Inferior parietal cortex (tissue), 1 donor: ENCODE data around the gene NFYC.
A peak's percentile ranks its signal among the peaks of the same experiment; 100 is the strongest.

ENCODE experiments used
- DNase-seq: peaks from one replicate; pipeline ENCODE4 v3.0.0-alpha.2; 2016; ENCODE audit errors: extremely low spot score

NFYC gene

GRCh38 chr1:40758578-40759343 lies 67.3 kb downstream of the NFYC start:
- DNase-seq = no peak

DNA sequence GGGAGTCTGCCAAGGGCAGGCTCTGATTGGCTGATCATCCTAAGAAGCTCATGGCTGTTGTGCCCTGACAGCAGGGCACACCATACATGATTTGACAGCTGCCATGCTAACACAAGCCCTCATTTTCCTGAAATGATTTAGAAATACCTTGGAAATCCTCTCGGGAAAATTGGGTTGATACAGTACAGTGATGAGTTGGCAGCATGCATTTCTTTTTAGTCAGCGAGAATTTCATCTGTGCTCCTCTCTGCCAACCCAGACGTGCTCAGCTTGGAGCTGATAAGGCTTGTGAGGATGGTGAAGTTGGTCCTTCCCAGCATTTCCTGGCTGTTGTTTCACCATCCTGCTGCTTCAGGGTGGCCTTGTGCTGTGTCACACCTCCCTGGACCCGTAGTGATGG lies 69.5 kb downstream of the NFYC start:
- no peak for DNase-seq

DNA sequence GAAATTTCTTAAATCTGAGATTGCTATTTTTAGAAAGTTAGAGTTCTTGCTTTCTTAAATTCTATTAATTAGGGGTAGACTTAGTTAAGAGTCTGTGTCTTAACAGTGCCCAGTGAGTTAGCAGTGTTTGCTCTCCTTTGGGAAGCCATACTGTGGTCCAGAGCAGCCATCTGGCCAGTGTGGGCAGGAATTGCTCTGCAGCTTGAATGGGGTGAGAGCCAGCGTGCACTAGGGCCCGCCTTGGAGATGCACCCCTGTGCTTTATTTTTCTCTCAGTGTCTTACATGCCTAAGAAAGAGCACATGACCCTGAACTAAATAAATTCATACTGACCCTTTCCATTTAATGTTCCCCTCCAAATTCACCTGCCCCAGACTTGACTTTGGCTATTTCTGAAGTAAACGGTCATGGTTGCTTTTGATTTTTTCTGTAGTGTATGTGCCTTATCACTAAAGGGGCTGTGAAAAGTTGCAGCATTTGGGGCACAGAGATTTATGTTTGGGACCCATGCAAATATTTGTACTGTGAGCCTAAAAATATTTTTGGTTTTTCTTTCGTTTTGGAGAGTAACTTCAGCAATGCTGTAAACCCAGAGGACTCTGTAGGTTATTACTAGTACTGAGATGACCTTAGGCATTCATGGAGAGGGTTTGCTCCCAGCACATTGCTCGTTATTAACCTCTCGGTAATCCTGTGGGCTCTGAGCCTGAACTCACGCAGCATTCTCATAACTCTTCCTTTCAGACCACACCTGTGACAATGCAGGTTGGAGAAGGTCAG lies 70.8 kb downstream of the NFYC start:
- no peak for DNase-seq

DNA sequence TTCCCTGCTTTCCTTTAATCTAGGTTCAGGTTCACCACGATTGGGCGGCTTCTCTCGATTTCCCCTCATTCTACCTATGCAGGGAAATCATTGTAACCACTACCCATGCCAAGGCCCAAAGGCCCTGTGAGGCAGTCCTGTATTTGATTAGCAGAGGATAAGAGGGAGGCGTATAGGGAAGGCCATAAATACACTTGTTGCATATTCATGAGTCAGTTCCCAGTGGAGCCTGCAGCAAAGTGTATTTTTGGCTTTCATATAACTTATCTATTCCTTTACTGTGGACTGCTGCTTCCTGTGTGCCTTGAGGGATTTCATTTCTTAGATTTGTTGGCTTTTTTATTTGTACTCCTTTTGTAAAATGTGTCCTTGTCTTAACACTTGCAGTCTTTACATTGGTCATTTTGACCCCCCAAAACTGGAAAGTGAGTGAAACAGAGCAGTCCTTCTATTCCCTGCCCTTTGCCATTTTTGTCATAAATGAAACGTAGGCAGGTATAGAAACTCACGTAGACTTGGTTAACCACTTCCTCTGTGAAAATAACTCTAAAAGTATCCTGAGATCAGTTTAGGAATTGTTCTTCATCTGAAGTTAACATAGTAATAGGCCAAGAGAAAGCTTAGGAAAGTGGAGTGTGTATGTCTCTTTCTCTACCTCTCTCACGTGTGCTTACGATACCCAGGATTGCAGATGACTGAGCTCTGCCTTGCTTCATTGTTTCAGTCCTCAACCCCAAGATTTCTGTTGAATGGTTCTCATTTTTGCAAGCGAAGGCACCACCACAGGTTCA lies 72.4 kb downstream of the NFYC start:
- no peak for DNase-seq

DNA sequence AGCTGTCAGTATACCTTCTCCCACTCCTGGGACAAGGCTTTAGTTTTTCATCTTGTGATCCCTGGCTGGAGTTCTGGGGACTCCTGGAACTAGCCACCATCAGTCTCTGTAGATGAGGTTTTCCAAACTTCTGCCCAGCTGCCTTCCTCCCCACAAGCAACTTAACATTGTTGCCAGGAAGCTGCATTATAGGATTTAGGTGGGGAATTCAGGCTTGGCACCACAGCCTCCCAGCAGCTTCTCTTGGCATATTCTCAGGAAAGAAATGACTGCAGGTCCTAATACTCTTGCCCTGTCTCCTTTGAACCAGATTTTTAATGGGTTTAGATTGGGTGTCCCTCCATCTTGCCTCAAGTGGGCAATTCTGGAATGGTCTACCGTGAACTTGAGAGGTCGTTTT lies 73.5 kb downstream of the NFYC start:
- DNase-seq = no peak

GRCh38 chr1:40766017-40766416 lies 74.5 kb downstream of the NFYC start:
- no peak for DNase-seq

DNA sequence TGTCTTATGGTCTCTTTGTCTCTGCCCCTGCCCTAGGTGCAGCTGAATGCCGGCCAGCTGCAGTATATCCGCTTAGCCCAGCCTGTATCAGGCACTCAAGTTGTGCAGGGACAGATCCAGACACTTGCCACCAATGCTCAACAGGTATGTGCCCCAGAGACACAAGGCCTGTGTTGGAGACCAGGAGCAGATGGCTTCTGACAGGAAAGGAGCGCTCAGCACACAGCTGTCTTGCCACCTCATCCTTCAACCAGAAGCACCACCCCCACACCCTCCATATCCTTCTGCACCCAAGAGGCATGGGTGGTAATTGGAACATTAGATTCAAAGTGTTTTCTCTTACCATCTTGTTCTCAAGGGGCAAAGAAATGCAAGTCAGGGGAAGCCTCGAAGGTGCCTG lies 75.1 kb downstream of the NFYC start:
- DNase-seq = no peak

- DNase-seq = no peak
Observed at GRCh38 chr1:40768146-40768990, 76.9 kb downstream of the NFYC start.

- DNase-seq = no peak
Observed at GRCh38 chr1:40769815-40770214, 78.3 kb downstream of the NFYC start.

- no peak for DNase-seq
Observed at GRCh38 chr1:40770296-40771070, 79.0 kb downstream of the NFYC start.

DNA sequence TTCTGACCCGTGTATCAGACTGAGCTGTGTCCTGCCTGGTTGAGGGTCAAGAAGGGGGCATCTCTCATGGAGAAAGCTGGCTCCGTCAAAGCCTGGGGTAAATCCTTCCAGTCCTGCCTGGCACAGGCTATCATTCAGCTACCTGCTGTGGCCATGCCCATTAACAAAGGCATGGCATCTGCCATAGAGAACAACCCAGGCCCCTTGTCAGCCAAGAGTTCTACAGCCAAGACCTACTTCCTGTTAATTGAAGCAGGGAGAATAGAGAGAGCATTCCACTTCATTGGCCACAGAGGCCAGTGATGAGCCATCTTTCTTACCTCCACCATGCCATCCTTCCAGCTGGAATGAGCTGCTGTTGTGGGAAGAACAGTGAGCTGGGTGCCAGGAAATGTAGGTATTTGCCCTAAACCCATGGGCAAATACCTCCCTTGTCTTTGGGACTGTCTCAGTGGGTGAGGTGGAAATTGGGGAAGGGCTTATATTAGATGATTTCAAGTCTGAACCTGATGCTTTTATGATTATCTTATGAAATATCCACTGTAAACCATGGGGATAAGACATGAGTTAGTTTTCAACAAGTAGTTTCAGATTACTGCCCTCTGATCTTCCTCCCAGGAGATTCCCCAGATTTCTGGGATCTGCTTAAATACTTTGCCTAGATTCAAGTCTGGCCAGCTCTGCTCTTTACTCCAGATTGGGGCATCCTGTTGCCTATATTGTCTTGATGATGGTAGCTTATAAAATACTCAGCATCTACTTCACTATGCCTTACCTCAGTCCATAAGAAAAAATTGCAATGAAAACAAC lies 80.8 kb downstream of the NFYC start:
- no peak for DNase-seq

DNA sequence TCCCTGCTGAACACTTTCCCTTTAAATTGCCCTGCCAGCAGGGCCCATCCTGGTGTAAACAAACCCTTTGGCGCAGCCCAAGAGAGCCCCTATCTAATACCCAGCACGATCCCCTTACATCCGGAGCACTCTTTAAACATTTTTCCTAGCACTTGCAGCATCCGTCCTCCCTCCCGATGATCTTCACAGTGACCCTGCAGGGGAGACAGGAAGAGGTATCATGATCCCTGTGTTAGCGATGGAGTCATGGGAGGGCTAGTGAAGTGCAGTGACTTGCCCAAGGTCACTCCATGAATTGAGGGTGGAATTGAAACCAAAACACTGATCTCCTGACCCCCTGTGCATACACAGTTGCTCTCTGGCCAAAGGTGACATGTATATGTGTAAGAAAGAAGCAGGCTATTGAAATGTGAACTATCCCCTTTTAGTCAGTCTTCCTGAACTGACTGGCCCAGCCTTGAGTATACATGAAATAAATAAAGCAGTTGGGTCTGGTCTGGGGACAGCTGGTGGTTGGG lies 82.3 kb downstream of the NFYC start:
- DNase-seq = no peak

DNA sequence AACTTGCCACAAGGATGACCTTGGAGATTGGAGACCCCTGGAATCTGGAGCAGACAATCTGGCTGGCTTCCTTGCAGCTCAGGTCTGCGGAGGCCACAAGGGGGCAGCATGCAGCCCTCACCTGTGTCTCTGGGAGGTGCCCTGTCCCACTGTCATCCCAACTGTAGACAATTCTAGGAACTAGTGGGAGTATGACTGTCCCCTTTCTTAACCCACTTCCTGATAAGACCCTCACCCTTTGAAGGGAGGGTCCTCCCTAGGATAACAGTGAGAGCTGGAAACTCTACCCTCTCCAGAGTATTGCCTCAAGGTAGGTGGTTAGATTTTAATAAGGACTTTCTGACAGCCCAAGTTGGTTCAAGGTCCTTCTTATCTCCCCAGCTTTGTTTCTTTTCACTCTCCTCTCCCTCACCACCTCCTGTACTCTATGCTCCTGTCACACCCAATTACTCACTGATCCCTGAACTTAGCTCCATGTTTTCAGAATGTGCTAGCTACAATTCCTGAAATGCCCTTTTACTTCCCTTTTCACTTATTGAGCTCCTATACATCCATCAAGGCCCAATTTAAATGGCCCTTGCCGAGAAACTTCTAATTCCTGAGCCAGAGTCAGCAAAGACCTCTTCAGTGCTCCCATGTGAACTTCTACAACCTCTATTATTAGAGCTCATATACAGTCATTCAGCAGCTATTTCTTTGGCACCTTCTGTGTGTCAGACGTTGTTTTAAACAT lies 82.9 kb downstream of the NFYC start:
- peak; percentile 46 for DNase-seq

DNA sequence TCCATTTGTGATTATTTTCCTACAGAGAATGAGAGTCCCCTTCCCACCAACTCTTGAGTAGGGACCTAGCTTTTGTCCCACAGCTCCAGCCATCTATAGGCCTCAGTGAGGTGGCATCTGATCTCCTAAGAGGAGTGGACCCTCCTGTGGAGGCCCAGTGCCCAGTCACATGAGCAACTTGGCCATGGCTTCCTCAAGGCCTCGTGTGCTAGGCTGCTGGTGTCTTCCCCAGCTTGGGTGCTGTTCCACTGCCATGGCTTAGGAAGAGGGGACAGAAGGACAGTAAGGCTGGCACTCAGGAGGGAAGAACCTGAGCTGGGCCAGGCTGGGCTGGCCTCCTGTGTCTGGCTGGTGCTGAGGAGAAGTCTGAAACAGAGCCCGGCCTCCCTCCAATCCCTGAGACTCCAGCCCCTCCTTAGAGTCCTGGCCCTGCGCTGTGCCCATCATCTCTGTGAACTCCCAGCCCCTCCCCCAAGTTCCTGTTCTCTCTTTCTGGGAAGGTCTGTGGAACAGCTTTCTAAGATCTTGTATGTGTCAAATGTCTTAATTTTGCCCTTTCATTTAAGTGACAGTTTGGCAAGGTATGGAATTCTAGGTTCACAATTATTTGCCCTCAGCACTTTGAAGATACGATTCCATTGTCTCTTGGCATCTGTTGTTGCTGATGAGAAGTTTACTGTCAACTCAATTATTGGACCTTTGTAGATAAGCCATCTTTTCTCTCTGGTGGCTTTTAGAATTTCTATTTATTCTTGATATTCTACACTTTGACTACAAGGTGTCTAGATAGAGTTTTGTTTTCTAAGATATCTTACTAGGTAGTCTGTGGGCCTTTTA lies 85.0 kb downstream of the NFYC start:
- DNase-seq = no peak

- DNase-seq = no peak
Observed at GRCh38 chr1:40777224-40777970, 85.9 kb downstream of the NFYC start.

DNA sequence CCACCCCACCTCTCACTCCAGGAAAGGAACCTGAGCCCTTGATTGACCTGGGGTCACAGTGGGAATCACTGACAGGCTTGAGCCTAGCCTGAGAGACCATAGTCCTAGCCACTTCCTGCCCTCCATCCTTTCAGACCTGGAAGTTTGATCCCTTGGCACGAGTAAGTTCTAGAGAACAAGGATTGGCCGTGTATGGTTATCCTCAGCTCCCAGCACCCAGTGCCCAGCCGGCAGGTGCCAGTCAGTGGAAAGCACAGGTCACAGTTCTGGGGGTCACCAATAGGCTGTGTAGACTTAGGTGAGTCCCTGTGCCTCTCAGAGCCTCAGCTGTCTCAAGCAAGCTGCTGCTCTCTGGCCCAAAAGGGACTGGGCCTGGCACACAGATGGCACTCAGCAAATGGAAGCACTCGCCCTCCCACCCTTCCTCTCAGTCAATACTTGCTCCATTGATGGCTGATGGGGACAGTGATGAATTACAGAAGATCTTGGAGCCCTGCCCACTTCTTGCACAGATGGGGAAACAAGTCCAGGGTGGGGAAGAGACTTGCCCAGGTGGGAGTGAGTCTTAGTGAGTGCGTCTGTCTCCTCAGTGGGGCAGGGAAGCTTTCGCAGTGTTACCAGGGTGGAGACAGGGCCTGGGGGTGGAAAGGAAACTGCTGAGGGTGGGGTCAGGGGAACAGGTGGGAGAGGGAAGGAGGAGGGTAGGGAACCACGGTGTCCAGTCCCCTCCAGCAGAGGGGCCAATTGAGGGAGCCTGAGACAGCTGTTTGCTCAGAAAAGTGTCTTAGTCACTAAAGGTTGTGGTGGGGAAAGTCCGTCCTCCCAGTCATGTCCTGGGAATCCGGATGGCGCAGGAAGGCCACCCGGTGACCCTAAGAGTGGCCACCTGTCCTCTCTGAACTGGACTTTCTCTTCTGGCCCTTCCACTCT lies 89.4 kb downstream of the NFYC start:
- no peak for DNase-seq
